HEK293 (cell line): Measurements from ENCODE around the gene MCEE.

Experiments used
- BCL11A ChIP-seq: fragments of 450-650 bp; formaldehyde crosslinking; IDR thresholded peaks from 2 replicates; pipeline ENCODE4 v1.5.1; 2016; ENCODE audit warnings: low read depth, missing biosample characterization, missing genetic modification characterization
- EGR2 ChIP-seq: fragments of 450-650 bp; formaldehyde crosslinking; IDR thresholded peaks from 2 replicates; pipeline ENCODE4 v1.5.1; 2016; ENCODE audit warnings: low read depth, missing biosample characterization, missing genetic modification characterization
- FEZF1 ChIP-seq: fragments of 450-650 bp; formaldehyde crosslinking; IDR thresholded peaks from 2 replicates; pipeline ENCODE4 v1.5.1; 2016; ENCODE audit warnings: missing biosample characterization, missing genetic modification characterization
- KLF1 ChIP-seq: fragments of 450-650 bp; formaldehyde crosslinking; IDR thresholded peaks from 2 replicates; pipeline ENCODE4 v1.5.1; 2016; ENCODE audit warnings: missing biosample characterization, missing genetic modification characterization
- OVOL3 ChIP-seq: fragments of 450-650 bp; formaldehyde crosslinking; IDR thresholded peaks from 2 replicates; pipeline ENCODE4 v1.5.1; 2016; ENCODE audit warnings: missing biosample characterization, missing genetic modification characterization
- PRDM1 ChIP-seq: fragments of 450-650 bp; formaldehyde crosslinking; IDR thresholded peaks from 2 replicates; pipeline ENCODE4; 2016; ENCODE audit warnings: missing biosample characterization, missing genetic modification characterization
- SCRT1 ChIP-seq: fragments of 450-650 bp; formaldehyde crosslinking; IDR thresholded peaks from 2 replicates; pipeline ENCODE4 v1.5.1; 2016; ENCODE audit warnings: missing biosample characterization, missing genetic modification characterization, borderline replicate concordance
- SCRT2 ChIP-seq: fragments of 450-650 bp; formaldehyde crosslinking; IDR thresholded peaks from 2 replicates; pipeline ENCODE4 v1.5.1; 2016; ENCODE audit warnings: missing biosample characterization, missing genetic modification characterization
- SP3 ChIP-seq: fragments of 450-650 bp; formaldehyde crosslinking; IDR thresholded peaks from 2 replicates; pipeline ENCODE4 v1.5.1; 2016; ENCODE audit warnings: missing biosample characterization, missing genetic modification characterization
- ZBTB48 ChIP-seq: fragments of 450-650 bp; formaldehyde crosslinking; IDR thresholded peaks from 2 replicates; pipeline ENCODE4 v1.5.1; 2016; ENCODE audit warnings: missing biosample characterization, missing genetic modification characterization
- ZFP41 ChIP-seq: fragments of 450-650 bp; formaldehyde crosslinking; IDR thresholded peaks from 2 replicates; pipeline ENCODE4 v1.5.1; 2016; ENCODE audit warnings: missing biosample characterization, missing genetic modification characterization, borderline replicate concordance
- ZNF10 ChIP-seq: fragments of 450-650 bp; formaldehyde crosslinking; IDR thresholded peaks from 2 replicates; pipeline ENCODE4 v1.5.1; 2017; ENCODE audit warnings: missing biosample characterization, missing genetic modification characterization
- ZNF169 ChIP-seq: fragments of 450-650 bp; formaldehyde crosslinking; IDR thresholded peaks from 2 replicates; pipeline ENCODE4 v1.5.1; 2016; ENCODE audit warnings: missing biosample characterization, missing genetic modification characterization
- ZNF23 ChIP-seq: fragments of 450-650 bp; formaldehyde crosslinking; IDR thresholded peaks from 2 replicates; pipeline ENCODE4 v1.5.1; 2016; ENCODE audit warnings: missing biosample characterization, missing genetic modification characterization, borderline replicate concordance
- ZNF239 ChIP-seq: fragments of 450-650 bp; formaldehyde crosslinking; IDR thresholded peaks from 2 replicates; pipeline ENCODE4 v1.5.1; 2016; ENCODE audit warnings: missing biosample characterization, missing genetic modification characterization
- ZNF248 ChIP-seq: fragments of 450-650 bp; formaldehyde crosslinking; IDR thresholded peaks from 2 replicates; pipeline ENCODE4 v1.5.1; 2017; ENCODE audit warnings: missing biosample characterization, missing genetic modification characterization
- ZNF335 ChIP-seq: fragments of 450-650 bp; formaldehyde crosslinking; conservative IDR thresholded peaks from 2 replicates; pipeline ENCODE4 v1.5.1; 2016; ENCODE audit warnings: missing biosample characterization, missing genetic modification characterization
- ZNF341 ChIP-seq: fragments of 450-650 bp; formaldehyde crosslinking; IDR thresholded peaks from 2 replicates; pipeline ENCODE4; 2016; ENCODE audit warnings: low read depth, missing biosample characterization, missing genetic modification characterization
- ZNF473 ChIP-seq: fragments of 450-650 bp; formaldehyde crosslinking; IDR thresholded peaks from 2 replicates; pipeline ENCODE4 v1.5.1; 2017; ENCODE audit warnings: missing biosample characterization, missing genetic modification characterization
- ZNF48 ChIP-seq: fragments of 450-650 bp; formaldehyde crosslinking; IDR thresholded peaks from 2 replicates; pipeline ENCODE4 v1.5.1; 2016; ENCODE audit warnings: missing biosample characterization, missing genetic modification characterization
- ZNF549 ChIP-seq: fragments of 450-650 bp; IDR thresholded peaks from 2 replicates; pipeline ENCODE4 v1.5.1; 2018; ENCODE audit warnings: missing biosample characterization, missing genetic modification characterization, mild to moderate bottlenecking, inconsistent platforms, moderate library complexity
- ZNF555 ChIP-seq: fragments of 450-650 bp; formaldehyde crosslinking; conservative IDR thresholded peaks from 2 replicates; pipeline ENCODE4 v1.5.1; 2017; ENCODE audit warnings: missing biosample characterization, mild to moderate bottlenecking, missing genetic modification characterization, inconsistent platforms
- ZNF560 ChIP-seq: fragments of 450-650 bp; formaldehyde crosslinking; IDR thresholded peaks from 2 replicates; pipeline ENCODE4 v1.5.1; 2017; ENCODE audit warnings: missing biosample characterization, missing genetic modification characterization, borderline replicate concordance
- ZNF664 ChIP-seq: fragments of 450-650 bp; formaldehyde crosslinking; IDR thresholded peaks from 2 replicates; pipeline ENCODE4 v1.5.1; 2016; ENCODE audit warnings: missing biosample characterization, missing genetic modification characterization
- ZNF837 ChIP-seq: fragments of 450-650 bp; formaldehyde crosslinking; IDR thresholded peaks from 2 replicates; pipeline ENCODE4 v1.5.1; 2016; ENCODE audit warnings: missing biosample characterization, missing genetic modification characterization
- TF ChIP-seq, protein P1 (sequence below): fragments of 450-650 bp; formaldehyde crosslinking; IDR thresholded peaks from 2 replicates; pipeline ENCODE4 v1.5.1; 2016; ENCODE audit warnings: missing biosample characterization, missing genetic modification characterization, borderline replicate concordance
- TF ChIP-seq, protein P2 (sequence below): fragments of 450-650 bp; formaldehyde crosslinking; IDR thresholded peaks from 2 replicates; pipeline ENCODE4 v1.5.1; 2017; ENCODE audit warnings: missing biosample characterization, missing genetic modification characterization
- TF ChIP-seq, protein P3 (sequence below): sonication (generic); formaldehyde crosslinking; IDR thresholded peaks from 2 replicates; pipeline ENCODE4 v1.8.1; 2022; ENCODE audit warnings: mild to moderate bottlenecking, moderate library complexity, missing genetic modification reagents
- TF ChIP-seq, protein P4 (sequence below): fragments of 450-650 bp; formaldehyde crosslinking; IDR thresholded peaks from 2 replicates; pipeline ENCODE4 v1.5.1; 2016; ENCODE audit warnings: missing biosample characterization, missing genetic modification characterization, low read depth

MCEE gene

DNA sequence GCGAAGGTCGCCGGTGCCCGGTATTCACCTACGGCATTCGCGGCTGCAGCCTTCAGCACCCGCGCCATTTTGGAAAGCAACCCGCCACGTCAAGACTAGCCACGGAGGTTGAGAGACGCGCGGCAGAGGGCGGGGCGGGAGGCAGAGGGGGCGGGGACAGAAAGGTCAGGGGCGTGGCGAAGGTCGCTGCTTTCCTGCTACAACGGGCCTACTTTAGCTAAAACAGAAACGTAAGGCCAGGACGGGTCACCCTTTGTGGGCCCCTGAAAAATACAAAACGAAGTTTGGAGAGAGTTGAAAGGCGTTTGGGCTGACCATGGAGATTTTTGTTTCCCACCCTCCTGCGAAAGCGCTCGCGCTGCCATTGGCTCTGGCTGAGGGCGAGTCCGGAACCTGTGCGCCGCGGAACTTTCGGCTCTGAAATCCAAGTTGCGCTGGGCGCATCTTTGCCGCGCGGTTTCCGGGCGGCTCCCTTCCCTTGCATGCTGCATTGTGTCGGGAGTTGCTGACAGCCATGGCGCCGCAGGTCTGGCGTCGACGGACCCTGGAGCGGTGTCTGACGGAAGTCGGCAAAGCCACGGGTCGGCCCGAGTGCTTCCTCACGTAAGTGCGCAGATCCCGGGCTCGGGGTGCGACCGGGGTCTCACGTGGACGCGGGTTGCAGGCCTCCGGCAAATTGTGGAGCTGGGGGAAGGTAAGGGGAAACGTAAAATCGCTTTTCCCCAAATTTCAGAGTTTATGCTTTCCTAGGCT, at the start of gene MCEE, which contains the start of gene MPHOSPH10 (continued):
- TF ChIP-seq ZNF341 (tag by site-specific recombination) (0 out of 2 replicates have a peak, but pooled peaks have one; percentile 0), SP3 (peak; percentile 93), ZNF169 (no peak), PRDM1 (tag by site-specific recombination) (no peak), FEZF1 (tag by site-specific recombination) (no peak), ZNF335 (tag by site-specific recombination) (peak; percentile 63; the same call in 1 of the 2 replicates), BCL11A (tag by site-specific recombination) (no peak), ZNF248 (tag by site-specific recombination) (no peak), ZNF549 (tag by site-specific recombination) (no peak), ZNF10 (no peak; the same call in 1 of the 2 replicates), ZNF664 (tag by site-specific recombination) (peak; percentile 57), ZFP41 (tag by site-specific recombination) (no peak), KLF1 (tag by site-specific recombination) (peak; percentile 74), ZNF837 (tag by site-specific recombination) (no peak), SCRT1 (tag by site-specific recombination) (no peak), OVOL3 (tag by site-specific recombination) (0 out of 2 replicates have a peak, but pooled peaks have one; percentile 11), ZNF23 (tag by site-specific recombination) (no peak), EGR2 (tag by site-specific recombination) (no peak; the same call in 1 of the 2 replicates), ZNF473 (tag by site-specific recombination) (no peak), ZNF555 (no peak), ZNF48 (tag by site-specific recombination) (no peak), ZNF239 (tag by site-specific recombination) (no peak), ZNF560 (no peak), SCRT2 (tag by site-specific recombination) (peak; percentile 29; the same call in 1 of the 2 replicates), ZBTB48 (tag by site-specific recombination) (peak; percentile 56; the same call in 1 of the 2 replicates)
- TF ChIP-seq, protein P1, sequence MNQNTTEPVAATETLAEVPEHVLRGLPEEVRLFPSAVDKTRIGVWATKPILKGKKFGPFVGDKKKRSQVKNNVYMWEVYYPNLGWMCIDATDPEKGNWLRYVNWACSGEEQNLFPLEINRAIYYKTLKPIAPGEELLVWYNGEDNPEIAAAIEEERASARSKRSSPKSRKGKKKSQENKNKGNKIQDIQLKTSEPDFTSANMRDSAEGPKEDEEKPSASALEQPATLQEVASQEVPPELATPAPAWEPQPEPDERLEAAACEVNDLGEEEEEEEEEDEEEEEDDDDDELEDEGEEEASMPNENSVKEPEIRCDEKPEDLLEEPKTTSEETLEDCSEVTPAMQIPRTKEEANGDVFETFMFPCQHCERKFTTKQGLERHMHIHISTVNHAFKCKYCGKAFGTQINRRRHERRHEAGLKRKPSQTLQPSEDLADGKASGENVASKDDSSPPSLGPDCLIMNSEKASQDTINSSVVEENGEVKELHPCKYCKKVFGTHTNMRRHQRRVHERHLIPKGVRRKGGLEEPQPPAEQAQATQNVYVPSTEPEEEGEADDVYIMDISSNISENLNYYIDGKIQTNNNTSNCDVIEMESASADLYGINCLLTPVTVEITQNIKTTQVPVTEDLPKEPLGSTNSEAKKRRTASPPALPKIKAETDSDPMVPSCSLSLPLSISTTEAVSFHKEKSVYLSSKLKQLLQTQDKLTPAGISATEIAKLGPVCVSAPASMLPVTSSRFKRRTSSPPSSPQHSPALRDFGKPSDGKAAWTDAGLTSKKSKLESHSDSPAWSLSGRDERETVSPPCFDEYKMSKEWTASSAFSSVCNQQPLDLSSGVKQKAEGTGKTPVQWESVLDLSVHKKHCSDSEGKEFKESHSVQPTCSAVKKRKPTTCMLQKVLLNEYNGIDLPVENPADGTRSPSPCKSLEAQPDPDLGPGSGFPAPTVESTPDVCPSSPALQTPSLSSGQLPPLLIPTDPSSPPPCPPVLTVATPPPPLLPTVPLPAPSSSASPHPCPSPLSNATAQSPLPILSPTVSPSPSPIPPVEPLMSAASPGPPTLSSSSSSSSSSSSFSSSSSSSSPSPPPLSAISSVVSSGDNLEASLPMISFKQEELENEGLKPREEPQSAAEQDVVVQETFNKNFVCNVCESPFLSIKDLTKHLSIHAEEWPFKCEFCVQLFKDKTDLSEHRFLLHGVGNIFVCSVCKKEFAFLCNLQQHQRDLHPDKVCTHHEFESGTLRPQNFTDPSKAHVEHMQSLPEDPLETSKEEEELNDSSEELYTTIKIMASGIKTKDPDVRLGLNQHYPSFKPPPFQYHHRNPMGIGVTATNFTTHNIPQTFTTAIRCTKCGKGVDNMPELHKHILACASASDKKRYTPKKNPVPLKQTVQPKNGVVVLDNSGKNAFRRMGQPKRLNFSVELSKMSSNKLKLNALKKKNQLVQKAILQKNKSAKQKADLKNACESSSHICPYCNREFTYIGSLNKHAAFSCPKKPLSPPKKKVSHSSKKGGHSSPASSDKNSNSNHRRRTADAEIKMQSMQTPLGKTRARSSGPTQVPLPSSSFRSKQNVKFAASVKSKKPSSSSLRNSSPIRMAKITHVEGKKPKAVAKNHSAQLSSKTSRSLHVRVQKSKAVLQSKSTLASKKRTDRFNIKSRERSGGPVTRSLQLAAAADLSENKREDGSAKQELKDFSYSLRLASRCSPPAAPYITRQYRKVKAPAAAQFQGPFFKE (tag by site-specific recombination) = no peak
- TF ChIP-seq, protein P2, sequence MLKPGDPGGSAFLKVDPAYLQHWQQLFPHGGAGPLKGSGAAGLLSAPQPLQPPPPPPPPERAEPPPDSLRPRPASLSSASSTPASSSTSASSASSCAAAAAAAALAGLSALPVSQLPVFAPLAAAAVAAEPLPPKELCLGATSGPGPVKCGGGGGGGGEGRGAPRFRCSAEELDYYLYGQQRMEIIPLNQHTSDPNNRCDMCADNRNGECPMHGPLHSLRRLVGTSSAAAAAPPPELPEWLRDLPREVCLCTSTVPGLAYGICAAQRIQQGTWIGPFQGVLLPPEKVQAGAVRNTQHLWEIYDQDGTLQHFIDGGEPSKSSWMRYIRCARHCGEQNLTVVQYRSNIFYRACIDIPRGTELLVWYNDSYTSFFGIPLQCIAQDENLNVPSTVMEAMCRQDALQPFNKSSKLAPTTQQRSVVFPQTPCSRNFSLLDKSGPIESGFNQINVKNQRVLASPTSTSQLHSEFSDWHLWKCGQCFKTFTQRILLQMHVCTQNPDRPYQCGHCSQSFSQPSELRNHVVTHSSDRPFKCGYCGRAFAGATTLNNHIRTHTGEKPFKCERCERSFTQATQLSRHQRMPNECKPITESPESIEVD (tag by site-specific recombination) = no peak
- TF ChIP-seq, protein P3, sequence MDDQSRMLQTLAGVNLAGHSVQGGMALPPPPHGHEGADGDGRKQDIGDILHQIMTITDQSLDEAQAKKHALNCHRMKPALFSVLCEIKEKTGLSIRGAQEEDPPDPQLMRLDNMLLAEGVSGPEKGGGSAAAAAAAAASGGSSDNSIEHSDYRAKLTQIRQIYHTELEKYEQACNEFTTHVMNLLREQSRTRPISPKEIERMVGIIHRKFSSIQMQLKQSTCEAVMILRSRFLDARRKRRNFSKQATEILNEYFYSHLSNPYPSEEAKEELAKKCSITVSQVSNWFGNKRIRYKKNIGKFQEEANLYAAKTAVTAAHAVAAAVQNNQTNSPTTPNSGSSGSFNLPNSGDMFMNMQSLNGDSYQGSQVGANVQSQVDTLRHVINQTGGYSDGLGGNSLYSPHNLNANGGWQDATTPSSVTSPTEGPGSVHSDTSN (CRISPR knock-in tag) = peak; percentile 78; the same call in 1 of the 2 replicates
- TF ChIP-seq, protein P4, sequence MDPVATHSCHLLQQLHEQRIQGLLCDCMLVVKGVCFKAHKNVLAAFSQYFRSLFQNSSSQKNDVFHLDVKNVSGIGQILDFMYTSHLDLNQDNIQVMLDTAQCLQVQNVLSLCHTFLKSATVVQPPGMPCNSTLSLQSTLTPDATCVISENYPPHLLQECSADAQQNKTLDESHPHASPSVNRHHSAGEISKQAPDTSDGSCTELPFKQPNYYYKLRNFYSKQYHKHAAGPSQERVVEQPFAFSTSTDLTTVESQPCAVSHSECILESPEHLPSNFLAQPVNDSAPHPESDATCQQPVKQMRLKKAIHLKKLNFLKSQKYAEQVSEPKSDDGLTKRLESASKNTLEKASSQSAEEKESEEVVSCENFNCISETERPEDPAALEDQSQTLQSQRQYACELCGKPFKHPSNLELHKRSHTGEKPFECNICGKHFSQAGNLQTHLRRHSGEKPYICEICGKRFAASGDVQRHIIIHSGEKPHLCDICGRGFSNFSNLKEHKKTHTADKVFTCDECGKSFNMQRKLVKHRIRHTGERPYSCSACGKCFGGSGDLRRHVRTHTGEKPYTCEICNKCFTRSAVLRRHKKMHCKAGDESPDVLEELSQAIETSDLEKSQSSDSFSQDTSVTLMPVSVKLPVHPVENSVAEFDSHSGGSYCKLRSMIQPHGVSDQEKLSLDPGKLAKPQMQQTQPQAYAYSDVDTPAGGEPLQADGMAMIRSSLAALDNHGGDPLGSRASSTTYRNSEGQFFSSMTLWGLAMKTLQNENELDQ (tag by site-specific recombination) = no peak
